HepG2 (cell line): ENCODE measurements around the gene SLC13A3. TPM values are rescaled to one million over a fixed set of nuclear protein-coding genes. Genes with fewer than 3 reads are reported as not detected.
A peak's percentile ranks its signal among the peaks of the same experiment; 100 is the strongest.

ENCODE experiments used
- CC2D1A ChIP-seq: sonication (generic); formaldehyde crosslinking; IDR thresholded peaks from 2 replicates; pipeline ENCODE4 v1.8.1; 2023; ENCODE audit warnings: mild to moderate bottlenecking, missing genetic modification reagents
- GABPA ChIP-seq, 2 experiments: IDR thresholded peaks; 2 replicates each; pipeline ENCODE4 v1.6.1; 2011 to 2016; ENCODE audit warnings: low read depth in 2 of 2, low read length in 1 of 2, missing biosample characterization in 1 of 2, missing genetic modification characterization in 1 of 2
- GATA4 ChIP-seq: sonication (generic); IDR thresholded peaks from 2 replicates; pipeline ENCODE4 v1.6.1; 2016; ENCODE audit warnings: antibody characterized with exemption, low read depth, borderline replicate concordance
- GATAD2A ChIP-seq: IDR thresholded peaks from 2 replicates; pipeline ENCODE4 v1.6.1; 2016
- KAT7 ChIP-seq: IDR thresholded peaks from 2 replicates; pipeline ENCODE4 v1.6.1; 2018; ENCODE audit warnings: borderline replicate concordance, missing compliant biosample characterization
- MAFK ChIP-seq, 2 experiments: IDR thresholded peaks in 1 of 2; conservative IDR thresholded peaks in 1 of 2; 2 replicates each; pipeline ENCODE4 v1.6.1; 2011; ENCODE audit warnings: improper control_type of control experiment in 2 of 2, low read length in 2 of 2
- NFIC ChIP-seq: IDR thresholded peaks from 2 replicates; pipeline ENCODE4 v1.6.1; 2012; ENCODE audit warnings: mild to moderate bottlenecking, low read length, inconsistent platforms
- NFKBIZ ChIP-seq: IDR thresholded peaks from 2 replicates; pipeline ENCODE4 v1.6.1; 2018; ENCODE audit warnings: missing genetic modification reagents, missing compliant biosample characterization
- NKX3-1 ChIP-seq: sonication (generic); formaldehyde crosslinking; IDR thresholded peaks from 2 replicates; pipeline ENCODE4 v1.5.0; 2020; ENCODE audit warnings: missing genetic modification reagents
- PCBP2 ChIP-seq: fragments of 200-400 bp; formaldehyde crosslinking; optimal IDR thresholded peaks from 2 replicates; pipeline ENCODE3; 2018; ENCODE audit warnings: low read length, low read depth; ENCODE audit not compliant: poor library complexity, severe bottlenecking
- STAT5B ChIP-seq: sonication (generic); formaldehyde crosslinking; IDR thresholded peaks from 2 replicates; pipeline ENCODE4 v1.4.0; 2020; ENCODE audit warnings: missing genetic modification reagents
- TBX2 ChIP-seq: sonication (generic); formaldehyde crosslinking; IDR thresholded peaks from 2 replicates; pipeline ENCODE4 v1.5.0; 2020; ENCODE audit warnings: missing genetic modification reagents, mild to moderate bottlenecking, borderline replicate concordance
- ZKSCAN8 ChIP-seq: IDR thresholded peaks from 2 replicates; pipeline ENCODE4 v1.6.1; 2016; ENCODE audit warnings: borderline replicate concordance, missing genetic modification reagents, missing compliant biosample characterization
- ZNF766 ChIP-seq: sonication (generic); formaldehyde crosslinking; IDR thresholded peaks from 2 replicates; pipeline ENCODE4 v1.5.0; 2020; ENCODE audit warnings: missing genetic modification reagents, borderline replicate concordance
- ZNF780A ChIP-seq: sonication (generic); formaldehyde crosslinking; IDR thresholded peaks from 2 replicates; pipeline ENCODE4 v1.8.0; 2022; ENCODE audit warnings: mild to moderate bottlenecking, missing genetic modification reagents, moderate library complexity
- polyA plus RNA-seq, 8 experiments: library from polyadenylated mRNA; depleted of rRNA in 3 of 8; stranded (reverse) in 7 of 8; unstranded in 1 of 8; fragments of >200 nt; fragmentation: Illumina TruSeq in 4 of 8; extraction: Trizol in 4 of 8; gene quantifications; 2 replicates each; pipeline versions ENCODE4 v1.2.1 to v1.2.3, GENCODE V29; 2011 to 2016; ENCODE audit warnings: low read depth in 4 of 8, missing spikeins in 1 of 8, mixed read lengths in 1 of 8; ENCODE audit not compliant: insufficient read depth in 1 of 8
- total RNA-seq, 5 experiments: library from RNA; depleted of rRNA; stranded (reverse); fragments of >200 nt; fragmentation: Illumina TruSeq; extraction: Trizol; gene quantifications; 2 replicates each; pipeline ENCODE4 v1.2.3, GENCODE V29; 2016; ENCODE audit warnings: low read depth in 1 of 5
- TF ChIP-seq, protein P1 (sequence below): conservative IDR thresholded peaks from 2 replicates; pipeline ENCODE4 v1.6.1; 2018; ENCODE audit warnings: missing genetic modification reagents
- TF ChIP-seq, protein P2 (sequence below): sonication (generic); formaldehyde crosslinking; IDR thresholded peaks from 2 replicates; pipeline ENCODE4 v1.5.0; 2020; ENCODE audit warnings: mild to moderate bottlenecking, missing genetic modification reagents, moderate library complexity
- TF ChIP-seq, protein P3 (sequence below): IDR thresholded peaks from 2 replicates; pipeline ENCODE4 v1.6.1; 2016; ENCODE audit warnings: low read depth, missing genetic modification reagents, missing compliant biosample characterization
- TF ChIP-seq, protein P4 (sequence below): sonication (generic); formaldehyde crosslinking; IDR thresholded peaks from 2 replicates; pipeline ENCODE4 v1.4.0; 2020; ENCODE audit warnings: mild to moderate bottlenecking, missing genetic modification reagents

Gene SLC13A3
- total and polyA plus RNA-seq, 2 of the 13 experiments (the other 11 are each of a cell fraction or from before 2014, with no cell fraction given) = 66.5 to 76.0 TPM

DNA sequence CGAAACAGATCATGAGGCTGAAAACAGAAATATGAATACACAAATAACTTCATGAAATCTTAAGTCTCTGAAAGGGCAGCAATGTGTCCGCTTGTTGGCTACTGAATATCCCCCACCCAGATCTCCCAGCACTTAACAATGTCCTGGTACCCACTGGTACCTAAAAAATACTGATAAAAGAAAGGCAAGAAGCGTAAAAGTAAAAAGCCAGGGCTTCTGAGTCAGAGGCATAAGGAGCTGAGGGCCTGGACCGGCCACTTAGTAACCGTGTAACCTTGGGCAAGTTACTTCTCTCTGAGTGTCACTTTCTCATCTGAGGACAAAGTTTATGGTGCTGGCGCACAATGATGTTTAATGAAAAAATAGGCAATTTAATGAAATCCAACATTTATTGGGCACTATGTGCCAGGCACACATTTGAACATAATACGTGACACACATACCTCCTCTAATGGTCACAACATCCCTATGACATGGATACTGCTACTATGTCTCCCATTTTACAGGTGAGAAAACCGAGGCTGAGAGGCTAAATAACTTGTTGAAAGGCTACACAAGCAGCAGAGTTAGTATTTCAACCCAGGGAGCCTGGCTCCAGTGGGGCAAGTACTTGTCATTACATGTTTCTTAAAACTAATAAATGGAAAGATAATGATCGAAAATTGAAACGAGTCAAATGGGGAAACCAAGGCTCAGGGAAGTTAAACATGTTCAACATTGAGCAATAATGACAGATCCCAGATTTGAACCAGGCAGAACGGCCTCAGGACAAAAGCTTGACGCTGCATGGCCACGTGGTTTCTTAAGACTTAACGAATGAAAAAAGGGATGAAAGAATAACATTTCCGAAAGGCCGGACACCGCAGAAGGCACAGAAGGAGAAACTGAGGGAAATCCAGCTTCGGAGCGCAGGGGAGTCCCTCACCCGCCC lies 37.2 kb upstream of the SLC13A3 start (continued):
- TF ChIP-seq ZKSCAN8 (CRISPR knock-in tag) = no peak
- no peak; the same call in 1 of the 2 replicates for TF ChIP-seq GATAD2A (CRISPR knock-in tag)
- no peak for TF ChIP-seq STAT5B (CRISPR knock-in tag)
- TF ChIP-seq, protein P1, sequence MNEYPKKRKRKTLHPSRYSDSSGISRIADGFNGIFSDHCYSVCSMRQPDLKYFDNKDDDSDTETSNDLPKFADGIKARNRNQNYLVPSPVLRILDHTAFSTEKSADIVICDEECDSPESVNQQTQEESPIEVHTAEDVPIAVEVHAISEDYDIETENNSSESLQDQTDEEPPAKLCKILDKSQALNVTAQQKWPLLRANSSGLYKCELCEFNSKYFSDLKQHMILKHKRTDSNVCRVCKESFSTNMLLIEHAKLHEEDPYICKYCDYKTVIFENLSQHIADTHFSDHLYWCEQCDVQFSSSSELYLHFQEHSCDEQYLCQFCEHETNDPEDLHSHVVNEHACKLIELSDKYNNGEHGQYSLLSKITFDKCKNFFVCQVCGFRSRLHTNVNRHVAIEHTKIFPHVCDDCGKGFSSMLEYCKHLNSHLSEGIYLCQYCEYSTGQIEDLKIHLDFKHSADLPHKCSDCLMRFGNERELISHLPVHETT (CRISPR knock-in tag) = no peak
- TF ChIP-seq PCBP2 = no peak
- TF ChIP-seq NFIC = no peak
- no peak; the same call in 1 of the 2 replicates for TF ChIP-seq NFKBIZ (CRISPR knock-in tag)
- TF ChIP-seq GATA4 = no peak
- TF ChIP-seq, protein P2, sequence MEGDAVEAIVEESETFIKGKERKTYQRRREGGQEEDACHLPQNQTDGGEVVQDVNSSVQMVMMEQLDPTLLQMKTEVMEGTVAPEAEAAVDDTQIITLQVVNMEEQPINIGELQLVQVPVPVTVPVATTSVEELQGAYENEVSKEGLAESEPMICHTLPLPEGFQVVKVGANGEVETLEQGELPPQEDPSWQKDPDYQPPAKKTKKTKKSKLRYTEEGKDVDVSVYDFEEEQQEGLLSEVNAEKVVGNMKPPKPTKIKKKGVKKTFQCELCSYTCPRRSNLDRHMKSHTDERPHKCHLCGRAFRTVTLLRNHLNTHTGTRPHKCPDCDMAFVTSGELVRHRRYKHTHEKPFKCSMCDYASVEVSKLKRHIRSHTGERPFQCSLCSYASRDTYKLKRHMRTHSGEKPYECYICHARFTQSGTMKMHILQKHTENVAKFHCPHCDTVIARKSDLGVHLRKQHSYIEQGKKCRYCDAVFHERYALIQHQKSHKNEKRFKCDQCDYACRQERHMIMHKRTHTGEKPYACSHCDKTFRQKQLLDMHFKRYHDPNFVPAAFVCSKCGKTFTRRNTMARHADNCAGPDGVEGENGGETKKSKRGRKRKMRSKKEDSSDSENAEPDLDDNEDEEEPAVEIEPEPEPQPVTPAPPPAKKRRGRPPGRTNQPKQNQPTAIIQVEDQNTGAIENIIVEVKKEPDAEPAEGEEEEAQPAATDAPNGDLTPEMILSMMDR (CRISPR knock-in tag) = no peak
- TF ChIP-seq, protein P3, sequence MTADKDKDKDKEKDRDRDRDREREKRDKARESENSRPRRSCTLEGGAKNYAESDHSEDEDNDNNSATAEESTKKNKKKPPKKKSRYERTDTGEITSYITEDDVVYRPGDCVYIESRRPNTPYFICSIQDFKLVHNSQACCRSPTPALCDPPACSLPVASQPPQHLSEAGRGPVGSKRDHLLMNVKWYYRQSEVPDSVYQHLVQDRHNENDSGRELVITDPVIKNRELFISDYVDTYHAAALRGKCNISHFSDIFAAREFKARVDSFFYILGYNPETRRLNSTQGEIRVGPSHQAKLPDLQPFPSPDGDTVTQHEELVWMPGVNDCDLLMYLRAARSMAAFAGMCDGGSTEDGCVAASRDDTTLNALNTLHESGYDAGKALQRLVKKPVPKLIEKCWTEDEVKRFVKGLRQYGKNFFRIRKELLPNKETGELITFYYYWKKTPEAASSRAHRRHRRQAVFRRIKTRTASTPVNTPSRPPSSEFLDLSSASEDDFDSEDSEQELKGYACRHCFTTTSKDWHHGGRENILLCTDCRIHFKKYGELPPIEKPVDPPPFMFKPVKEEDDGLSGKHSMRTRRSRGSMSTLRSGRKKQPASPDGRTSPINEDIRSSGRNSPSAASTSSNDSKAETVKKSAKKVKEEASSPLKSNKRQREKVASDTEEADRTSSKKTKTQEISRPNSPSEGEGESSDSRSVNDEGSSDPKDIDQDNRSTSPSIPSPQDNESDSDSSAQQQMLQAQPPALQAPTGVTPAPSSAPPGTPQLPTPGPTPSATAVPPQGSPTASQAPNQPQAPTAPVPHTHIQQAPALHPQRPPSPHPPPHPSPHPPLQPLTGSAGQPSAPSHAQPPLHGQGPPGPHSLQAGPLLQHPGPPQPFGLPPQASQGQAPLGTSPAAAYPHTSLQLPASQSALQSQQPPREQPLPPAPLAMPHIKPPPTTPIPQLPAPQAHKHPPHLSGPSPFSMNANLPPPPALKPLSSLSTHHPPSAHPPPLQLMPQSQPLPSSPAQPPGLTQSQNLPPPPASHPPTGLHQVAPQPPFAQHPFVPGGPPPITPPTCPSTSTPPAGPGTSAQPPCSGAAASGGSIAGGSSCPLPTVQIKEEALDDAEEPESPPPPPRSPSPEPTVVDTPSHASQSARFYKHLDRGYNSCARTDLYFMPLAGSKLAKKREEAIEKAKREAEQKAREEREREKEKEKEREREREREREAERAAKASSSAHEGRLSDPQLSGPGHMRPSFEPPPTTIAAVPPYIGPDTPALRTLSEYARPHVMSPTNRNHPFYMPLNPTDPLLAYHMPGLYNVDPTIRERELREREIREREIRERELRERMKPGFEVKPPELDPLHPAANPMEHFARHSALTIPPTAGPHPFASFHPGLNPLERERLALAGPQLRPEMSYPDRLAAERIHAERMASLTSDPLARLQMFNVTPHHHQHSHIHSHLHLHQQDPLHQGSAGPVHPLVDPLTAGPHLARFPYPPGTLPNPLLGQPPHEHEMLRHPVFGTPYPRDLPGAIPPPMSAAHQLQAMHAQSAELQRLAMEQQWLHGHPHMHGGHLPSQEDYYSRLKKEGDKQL (CRISPR knock-in tag) = no peak
- no peak for TF ChIP-seq GABPA (IDR thresholded peaks at IDR 0.05; ENCODE audit: low read depth, low read length)
- no peak for TF ChIP-seq GABPA (CRISPR knock-in tag; IDR thresholded peaks at IDR 0.05; ENCODE audit: low read depth)
- TF ChIP-seq KAT7 (CRISPR knock-in tag) = no peak
- TF ChIP-seq, protein P4, sequence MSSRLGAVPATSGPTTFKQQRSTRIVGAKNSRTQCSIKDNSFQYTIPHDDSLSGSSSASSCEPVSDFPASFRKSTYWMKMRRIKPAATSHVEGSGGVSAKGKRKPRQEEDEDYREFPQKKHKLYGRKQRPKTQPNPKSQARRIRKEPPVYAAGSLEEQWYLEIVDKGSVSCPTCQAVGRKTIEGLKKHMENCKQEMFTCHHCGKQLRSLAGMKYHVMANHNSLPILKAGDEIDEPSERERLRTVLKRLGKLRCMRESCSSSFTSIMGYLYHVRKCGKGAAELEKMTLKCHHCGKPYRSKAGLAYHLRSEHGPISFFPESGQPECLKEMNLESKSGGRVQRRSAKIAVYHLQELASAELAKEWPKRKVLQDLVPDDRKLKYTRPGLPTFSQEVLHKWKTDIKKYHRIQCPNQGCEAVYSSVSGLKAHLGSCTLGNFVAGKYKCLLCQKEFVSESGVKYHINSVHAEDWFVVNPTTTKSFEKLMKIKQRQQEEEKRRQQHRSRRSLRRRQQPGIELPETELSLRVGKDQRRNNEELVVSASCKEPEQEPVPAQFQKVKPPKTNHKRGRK = no peak
- no peak for TF ChIP-seq ZNF766 (CRISPR knock-in tag)
- no peak for TF ChIP-seq TBX2 (CRISPR knock-in tag)
- no peak for TF ChIP-seq NKX3-1 (CRISPR knock-in tag)
- TF ChIP-seq CC2D1A (CRISPR knock-in tag) = no peak
- no peak for TF ChIP-seq MAFK (conservative IDR thresholded peaks at IDR 0.05 in 1 of 2, IDR thresholded peaks at IDR 0.05 in 1 of 2; ENCODE audit: low read length in 2 of 2)
- TF ChIP-seq ZNF780A (CRISPR knock-in tag) = 0 out of 2 replicates have a peak, but pooled peaks have one; percentile 63
